HG03460 (cell line): ENCODE measurements around the gene DOCK7.
"Not testable (repeated sequence)": the region's sequence is repeated elsewhere in the genome, so short reads cannot be mapped to it uniquely, and the experiment has no call there.

ENCODE experiments used
- ATAC-seq: cut with Tn5 transposase; IDR thresholded peaks from one replicate; pipeline ENCODE4 v1.9.1; 2021; ENCODE audit not compliant: unreplicated experiment

DOCK7 gene

DNA sequence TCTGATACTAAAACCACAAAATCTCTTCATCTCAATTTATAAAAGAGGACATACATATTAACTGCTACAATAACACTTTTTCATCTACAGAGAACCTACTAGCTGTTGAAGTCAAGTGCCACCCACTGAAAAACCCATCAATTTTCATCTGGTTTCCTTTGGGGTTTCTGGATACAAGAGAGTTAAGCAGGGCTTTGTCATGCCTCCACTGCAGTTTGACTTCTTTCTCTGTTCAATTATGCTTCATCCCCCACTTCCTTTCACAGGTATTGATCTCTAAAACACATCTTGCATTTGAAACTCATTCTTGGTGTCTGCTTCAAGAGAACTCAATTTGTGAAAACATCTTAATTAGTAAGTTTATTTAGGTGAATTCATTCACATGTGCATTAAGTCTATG, 151.3 kb downstream of the DOCK7 start:
- ATAC-seq: no peak

- ATAC-seq: peak; percentile 70
Observed at GRCh38 chr1:62530516-62531154, 157.6 kb downstream of the DOCK7 start.

DNA sequence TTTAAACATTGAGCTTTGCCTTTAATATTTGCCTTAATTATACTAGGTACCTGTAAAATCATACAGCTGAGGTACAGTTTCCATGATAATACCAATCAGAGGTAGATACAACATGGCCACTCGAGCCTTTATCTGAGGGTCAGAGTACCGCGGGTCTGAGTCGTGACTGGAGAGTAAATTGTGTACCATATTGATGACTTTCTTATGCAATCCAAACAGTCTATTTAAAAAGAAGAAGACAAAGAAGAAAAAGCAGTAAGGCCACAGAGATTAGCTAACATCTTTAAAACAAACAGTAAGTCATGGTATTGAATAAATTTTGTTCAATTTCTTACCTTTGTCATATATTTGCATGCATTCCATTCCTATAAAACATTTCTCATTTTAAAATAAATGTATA, 159.0 kb downstream of the DOCK7 start:
- ATAC-seq: no peak

DNA sequence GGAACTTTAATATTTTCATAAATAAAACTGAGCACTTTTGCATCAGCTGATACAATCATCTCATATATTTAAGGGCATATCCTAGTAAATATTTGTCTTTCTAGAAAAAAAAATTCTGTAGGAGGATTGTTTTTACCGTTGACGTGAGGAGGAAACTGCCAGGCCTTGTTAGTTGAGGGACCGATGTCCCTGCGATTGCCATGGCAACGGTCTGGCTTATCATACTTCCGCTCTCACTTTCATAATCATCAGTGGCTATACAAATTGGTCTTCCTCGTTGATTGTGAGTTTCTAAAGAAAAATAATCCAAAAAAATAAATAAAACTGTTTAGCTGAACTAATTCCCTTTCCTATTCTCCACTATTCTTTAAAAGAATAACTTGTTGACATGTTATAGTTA, 160.2 kb downstream of the DOCK7 start:
- ATAC-seq: no peak

- ATAC-seq: not testable (repeated sequence)
Observed at GRCh38 chr1:62527346-62527745, 160.8 kb downstream of the DOCK7 start.

GRCh38 chr1:62523860-62524259, 164.3 kb downstream of the DOCK7 start:
- ATAC-seq: no peak

- no peak for ATAC-seq
Observed at GRCh38 chr1:62516600-62516999, 171.6 kb downstream of the DOCK7 start.

- ATAC-seq: no peak
Observed at GRCh38 chr1:62514746-62515423, 173.3 kb downstream of the DOCK7 start.

DNA sequence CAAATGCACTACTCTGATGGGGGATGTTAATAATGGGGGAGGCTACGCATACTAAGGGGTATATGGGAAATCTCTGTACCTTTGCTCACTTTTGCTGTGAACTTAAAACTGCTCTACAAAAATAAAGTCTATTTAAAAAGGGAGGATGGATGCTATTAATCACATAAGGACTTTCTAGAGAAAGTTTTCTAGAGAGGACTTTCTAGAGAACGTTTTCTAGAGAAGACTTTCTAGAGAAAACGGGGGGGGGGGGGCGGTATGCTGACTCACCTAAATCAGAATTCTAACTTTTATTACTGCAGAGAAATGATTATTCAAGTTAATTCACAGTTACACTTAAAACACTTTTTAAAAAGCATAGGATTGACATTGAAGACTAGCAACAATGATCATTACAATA, 175.2 kb downstream of the DOCK7 start:
- no peak for ATAC-seq

DNA sequence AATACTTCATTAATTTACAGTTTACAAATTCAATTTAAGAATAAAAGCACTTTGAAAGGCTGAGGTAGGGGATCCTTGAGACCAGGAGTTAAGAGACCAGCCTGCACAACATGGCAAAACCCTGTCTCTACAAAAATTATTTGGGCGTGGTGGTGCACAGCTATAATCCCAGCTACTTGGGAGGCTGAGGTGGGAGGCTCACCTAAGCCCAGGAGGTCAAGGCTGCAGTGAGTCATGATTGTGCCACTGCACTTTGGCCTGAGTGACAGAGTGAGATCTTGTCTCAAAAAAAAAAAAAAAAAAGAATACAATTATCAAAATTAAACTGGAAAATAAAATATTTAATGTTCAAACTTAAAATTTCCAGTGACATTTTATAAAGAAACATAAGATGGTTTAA, 179.2 kb downstream of the DOCK7 start:
- no peak for ATAC-seq

DNA sequence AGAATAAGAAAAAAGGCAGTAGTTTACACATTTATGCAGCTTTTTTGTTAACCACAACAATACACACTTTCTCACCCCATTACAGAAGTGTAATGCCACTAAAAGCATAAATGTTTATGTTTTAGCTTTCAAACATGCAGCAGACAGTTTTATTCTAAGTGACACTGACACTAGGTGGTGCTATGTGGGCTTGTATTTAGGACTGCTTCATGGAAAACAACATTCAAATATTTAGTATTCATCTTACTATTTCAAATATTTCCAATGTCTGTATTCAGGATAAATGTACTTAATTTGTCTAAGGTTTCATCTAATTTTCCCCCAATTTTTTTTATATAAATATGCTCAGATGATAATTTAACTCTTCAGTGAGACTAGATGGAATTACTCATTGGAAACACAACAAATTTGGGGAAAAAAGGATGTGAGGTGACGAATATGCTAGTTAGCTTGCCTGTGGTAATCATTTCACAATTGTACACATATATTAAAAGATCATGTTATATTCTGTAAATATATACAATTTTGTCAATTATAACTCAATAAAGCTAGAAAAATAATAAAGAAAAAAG, 179.9 kb downstream of the DOCK7 start:
- no peak for ATAC-seq

- ATAC-seq: no peak
Observed at GRCh38 chr1:62500210-62500609, 188.0 kb downstream of the DOCK7 start.

DNA sequence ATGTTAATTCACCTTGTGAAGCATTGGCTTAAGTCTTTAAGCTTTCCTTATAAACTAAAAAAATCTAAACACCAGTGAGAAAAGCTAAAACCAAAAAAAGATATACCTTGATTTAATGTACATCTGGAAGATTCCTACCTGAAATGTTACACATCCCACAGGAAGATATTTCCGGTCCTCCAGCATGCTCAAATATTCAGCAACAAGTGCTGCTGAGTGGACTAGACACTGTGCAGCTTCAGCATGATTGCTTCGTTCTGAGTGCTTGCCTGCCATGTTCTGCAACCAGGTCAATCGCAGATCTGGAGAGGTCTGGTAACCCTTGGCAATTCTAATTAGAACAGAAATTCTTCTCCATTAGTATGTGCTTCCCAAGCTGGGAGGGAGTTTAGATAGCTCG, 194.0 kb downstream of the DOCK7 start:
- no peak for ATAC-seq

GRCh38 chr1:62493656-62494055, 194.5 kb downstream of the DOCK7 start:
- no peak for ATAC-seq

GRCh38 chr1:62492521-62492920, 195.7 kb downstream of the DOCK7 start:
- no peak for ATAC-seq

DNA sequence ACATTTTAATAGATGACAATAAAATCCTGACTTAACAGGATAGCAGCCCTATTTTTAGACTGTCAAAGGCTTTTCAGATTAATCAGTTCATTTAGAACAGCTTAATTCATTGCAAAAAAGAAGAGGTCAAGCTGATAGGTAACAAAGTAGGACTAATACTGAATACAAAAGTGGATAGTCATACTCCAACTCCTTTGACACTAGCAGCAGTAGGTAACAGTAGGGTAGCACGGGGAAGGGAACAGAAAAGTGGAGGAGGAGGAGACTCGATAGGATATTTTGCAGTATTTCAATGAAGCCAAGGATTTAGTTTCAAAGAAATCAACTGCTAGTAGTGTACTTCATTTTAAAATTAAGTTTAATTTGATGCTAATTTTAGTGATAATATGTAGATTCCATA, 200.2 kb downstream of the DOCK7 start:
- ATAC-seq: no peak

DNA sequence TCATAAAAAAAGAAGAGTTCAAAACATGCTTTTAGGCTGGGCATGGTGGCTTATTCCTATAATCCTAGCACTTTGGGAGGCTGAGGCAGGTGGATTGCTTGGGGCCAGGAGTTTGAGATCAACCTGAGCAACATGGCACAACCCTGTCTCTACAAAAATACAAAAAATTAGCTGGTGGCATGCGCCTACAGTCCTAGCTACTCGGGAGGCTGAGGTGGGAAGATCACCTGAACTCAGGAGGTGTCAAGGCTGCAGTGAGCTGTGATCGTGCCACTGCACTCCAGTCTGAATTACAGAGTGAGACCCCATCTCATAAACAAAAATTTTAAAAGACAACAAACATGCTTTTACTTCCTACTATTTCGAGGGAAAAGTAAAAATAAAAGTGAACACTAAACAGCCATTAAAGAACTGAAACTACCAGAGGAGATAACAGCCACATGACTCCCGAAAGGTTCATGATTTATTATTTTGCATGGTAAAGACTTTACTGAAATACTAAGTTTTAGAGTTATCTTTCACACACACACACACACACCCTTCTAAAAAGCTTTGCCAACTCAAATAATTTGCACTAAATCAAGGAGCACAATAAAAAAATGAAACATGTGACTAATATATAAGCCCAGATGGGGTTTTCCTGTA, 203.2 kb downstream of the DOCK7 start:
- no peak for ATAC-seq

GRCh38 chr1:62481681-62482080, 206.5 kb downstream of the DOCK7 start:
- no peak for ATAC-seq

- no peak for ATAC-seq
Observed at GRCh38 chr1:62476525-62477219, 211.5 kb downstream of the DOCK7 start.

DNA sequence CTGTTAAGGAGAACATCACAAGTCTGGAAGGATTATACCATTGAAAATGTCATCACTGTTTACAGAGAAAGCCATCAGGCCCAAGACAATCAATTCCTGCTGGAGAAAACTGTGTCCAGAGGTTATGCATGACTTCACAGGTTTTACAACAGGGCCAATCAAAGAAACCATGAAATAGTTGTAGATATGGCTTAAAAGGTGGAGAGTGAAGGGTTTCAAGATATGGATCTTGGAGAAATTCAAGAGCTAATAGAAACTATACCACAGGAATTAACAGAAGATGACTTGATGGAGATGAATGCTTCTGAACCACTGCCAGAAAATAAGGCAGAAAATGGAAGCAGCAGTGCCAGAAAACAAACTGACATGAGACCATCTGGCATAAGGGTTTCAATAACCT, 221.1 kb downstream of the DOCK7 start:
- no peak for ATAC-seq

- ATAC-seq: no peak
Observed at GRCh38 chr1:62462370-62462769, 225.8 kb downstream of the DOCK7 start.

- no peak for ATAC-seq
Observed at GRCh38 chr1:62457955-62458354, 230.2 kb downstream of the DOCK7 start.
